Bronchial epithelial cell (primary cell): ENCODE results near the gene SERPINC1. TPM values are rescaled to one million over a fixed set of nuclear protein-coding genes. Genes with fewer than 3 reads are reported as not detected.
"Not testable (repeated sequence)": the region's sequence is repeated elsewhere in the genome, so short reads cannot be mapped to it uniquely, and the experiment has no call there.

ENCODE experiments used
- DNase-seq: peaks from one replicate; pipeline ENCODE4 v3.0.0-alpha.2; 2010; ENCODE audit warnings: low read depth
- FAIRE-seq: peaks from 2 replicates; lab custom pipeline; 2011; peaks lifted over from hg19 to GRCh38; lab: Jason Lieb, UNC
- H3K27me3 ChIP-seq: 2 replicates; pipeline ENCODE4 v1.5.1; 2011; ENCODE audit warnings: low read length; ENCODE audit not compliant: control insufficient read depth, insufficient read depth
- H3K36me3 ChIP-seq: 2 replicates; pipeline ENCODE4 v1.5.1; 2011; ENCODE audit warnings: low read length; ENCODE audit not compliant: control insufficient read depth, insufficient read depth
- H3K4me3 ChIP-seq: 2 replicates; pipeline ENCODE4 v1.5.1; 2011; ENCODE audit warnings: mild to moderate bottlenecking, low read depth, low read length, control low read depth
- total RNA-seq: library from RNA; depleted of rRNA; stranded (reverse); fragments of >200 nt; gene quantifications from 2 replicates; pipeline ENCODE4 v1.2.1, GENCODE V29; 2014
- TF ChIP-seq, protein P1 (sequence below): IDR thresholded peaks from 2 replicates; pipeline ENCODE4 v1.5.1; 2011; ENCODE audit warnings: mild to moderate bottlenecking, moderate library complexity, low read length, control low read depth, inconsistent platforms; ENCODE audit not compliant: insufficient read depth, severe bottlenecking

SERPINC1 gene
- total RNA-seq, 1 donor from 2014 or later = not detected

DNA sequence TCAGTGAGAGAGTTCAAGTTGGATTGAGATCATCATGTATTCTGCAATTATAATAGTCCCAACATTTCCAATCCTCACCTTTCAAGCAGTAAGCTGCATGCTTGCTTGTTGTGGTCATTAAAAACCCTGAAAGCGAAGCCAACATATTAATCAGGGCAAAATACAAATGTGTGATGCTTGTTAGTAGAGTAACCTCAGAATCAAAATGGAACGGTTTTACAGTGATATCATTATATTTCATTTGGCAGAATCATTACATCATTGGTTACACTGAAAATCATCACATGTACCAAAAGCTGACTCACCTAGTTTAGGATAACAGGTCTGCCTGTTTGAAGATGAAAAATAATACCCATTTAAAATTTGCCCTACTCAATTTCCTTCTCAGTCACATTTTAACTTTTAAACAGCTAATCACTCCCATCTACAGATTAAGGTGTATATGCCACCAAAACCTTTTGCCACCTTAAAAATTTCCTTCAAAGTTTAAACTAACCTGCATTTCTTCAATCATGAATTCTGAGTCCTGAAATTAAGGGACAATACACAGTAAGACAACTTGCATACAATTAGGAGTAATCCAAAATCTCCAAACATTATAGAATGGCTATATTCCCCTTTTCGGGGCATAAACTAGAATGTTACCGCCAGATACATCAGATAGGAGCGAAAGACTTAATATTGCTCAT, 52.8 kb downstream of the SERPINC1 start:
- H3K36me3 ChIP-seq = peaks cover 16% of the 10 kb centered on the region
- TF ChIP-seq, protein P1, sequence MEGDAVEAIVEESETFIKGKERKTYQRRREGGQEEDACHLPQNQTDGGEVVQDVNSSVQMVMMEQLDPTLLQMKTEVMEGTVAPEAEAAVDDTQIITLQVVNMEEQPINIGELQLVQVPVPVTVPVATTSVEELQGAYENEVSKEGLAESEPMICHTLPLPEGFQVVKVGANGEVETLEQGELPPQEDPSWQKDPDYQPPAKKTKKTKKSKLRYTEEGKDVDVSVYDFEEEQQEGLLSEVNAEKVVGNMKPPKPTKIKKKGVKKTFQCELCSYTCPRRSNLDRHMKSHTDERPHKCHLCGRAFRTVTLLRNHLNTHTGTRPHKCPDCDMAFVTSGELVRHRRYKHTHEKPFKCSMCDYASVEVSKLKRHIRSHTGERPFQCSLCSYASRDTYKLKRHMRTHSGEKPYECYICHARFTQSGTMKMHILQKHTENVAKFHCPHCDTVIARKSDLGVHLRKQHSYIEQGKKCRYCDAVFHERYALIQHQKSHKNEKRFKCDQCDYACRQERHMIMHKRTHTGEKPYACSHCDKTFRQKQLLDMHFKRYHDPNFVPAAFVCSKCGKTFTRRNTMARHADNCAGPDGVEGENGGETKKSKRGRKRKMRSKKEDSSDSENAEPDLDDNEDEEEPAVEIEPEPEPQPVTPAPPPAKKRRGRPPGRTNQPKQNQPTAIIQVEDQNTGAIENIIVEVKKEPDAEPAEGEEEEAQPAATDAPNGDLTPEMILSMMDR = no peak
- H3K27me3 ChIP-seq = no peaks in the 10 kb centered on the region
- DNase-seq = no peak
- FAIRE-seq = no peak
- no peak overlapping the region for H3K4me3 ChIP-seq

DNA sequence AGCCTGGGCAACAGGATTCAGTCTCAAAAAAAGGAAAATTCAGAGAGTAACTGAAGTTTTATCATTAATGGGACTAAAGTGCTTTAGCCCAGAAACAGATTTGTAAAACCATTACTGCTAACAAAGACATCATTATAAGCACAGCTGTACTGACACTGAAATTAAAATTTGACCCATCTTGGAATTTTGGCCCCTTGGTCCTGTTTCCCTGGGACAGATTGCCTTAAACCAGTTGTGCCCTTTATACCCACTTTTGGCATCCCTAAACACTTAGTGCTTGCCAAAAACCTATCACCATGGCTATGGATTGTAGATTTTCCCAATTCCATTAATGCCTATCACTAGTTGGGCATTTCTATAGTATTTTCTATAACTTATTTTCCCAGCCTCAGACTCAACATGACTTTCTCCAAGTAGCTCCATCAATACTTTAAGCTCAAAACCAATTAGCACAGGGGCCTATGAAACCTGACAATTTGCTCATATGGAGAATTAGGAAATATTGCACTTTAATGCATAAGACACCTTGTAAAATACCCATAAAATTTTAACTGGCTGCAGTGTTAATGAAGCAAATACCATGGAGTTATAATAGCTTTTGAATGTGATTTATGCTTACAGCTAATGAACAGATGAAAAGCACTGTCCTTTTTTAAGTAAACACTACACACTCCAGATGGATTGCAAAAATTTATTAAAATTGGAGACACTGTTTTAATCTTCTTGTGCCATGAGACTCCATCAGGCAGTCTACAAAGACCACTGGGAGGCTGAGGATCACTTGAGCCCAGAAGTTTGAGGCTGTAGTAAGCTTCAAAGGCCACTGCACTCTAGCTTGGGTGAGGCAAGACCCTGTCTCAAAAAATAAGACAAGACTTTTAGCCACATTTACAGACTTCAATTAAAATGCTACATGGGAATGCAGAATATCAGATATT, 53.6 kb downstream of the SERPINC1 start:
- DNase-seq (no peak), FAIRE-seq (no peak)
- Histone ChIP-seq H3K4me3 (no peak overlapping the region), H3K36me3 (peaks cover 16% of the 10 kb centered on the region), H3K27me3 (no peaks in the 10 kb centered on the region)
- TF ChIP-seq, protein P1 = no peak

DNA sequence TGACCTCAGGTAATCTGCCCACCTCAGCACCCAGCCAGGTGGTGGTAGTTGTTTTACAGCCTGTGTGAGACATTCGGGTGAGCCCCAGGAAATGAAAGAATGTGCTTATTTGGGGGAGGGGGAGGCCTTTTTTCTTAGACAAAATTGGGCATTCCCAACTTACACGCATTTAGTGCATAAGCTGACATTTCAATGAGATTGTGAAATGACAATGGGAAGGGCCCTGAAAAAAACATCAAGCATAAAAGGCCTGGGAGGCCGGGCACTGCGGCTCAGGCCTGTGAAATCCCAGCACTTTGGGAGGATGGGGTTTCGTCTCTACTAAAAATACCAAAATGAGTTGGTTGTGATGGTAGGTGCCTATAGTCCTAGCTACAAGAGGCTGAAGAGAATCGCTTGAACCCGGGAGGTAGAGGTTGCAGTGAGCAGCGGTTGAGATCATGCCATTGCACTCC, 54.3 kb downstream of the SERPINC1 start:
- Histone ChIP-seq H3K36me3 (peaks cover 16% of the 10 kb centered on the region), H3K4me3 (no peak overlapping the region), H3K27me3 (no peaks in the 10 kb centered on the region)
- DNase-seq = no peak
- no peak for FAIRE-seq
- TF ChIP-seq, protein P1 = no peak

DNA sequence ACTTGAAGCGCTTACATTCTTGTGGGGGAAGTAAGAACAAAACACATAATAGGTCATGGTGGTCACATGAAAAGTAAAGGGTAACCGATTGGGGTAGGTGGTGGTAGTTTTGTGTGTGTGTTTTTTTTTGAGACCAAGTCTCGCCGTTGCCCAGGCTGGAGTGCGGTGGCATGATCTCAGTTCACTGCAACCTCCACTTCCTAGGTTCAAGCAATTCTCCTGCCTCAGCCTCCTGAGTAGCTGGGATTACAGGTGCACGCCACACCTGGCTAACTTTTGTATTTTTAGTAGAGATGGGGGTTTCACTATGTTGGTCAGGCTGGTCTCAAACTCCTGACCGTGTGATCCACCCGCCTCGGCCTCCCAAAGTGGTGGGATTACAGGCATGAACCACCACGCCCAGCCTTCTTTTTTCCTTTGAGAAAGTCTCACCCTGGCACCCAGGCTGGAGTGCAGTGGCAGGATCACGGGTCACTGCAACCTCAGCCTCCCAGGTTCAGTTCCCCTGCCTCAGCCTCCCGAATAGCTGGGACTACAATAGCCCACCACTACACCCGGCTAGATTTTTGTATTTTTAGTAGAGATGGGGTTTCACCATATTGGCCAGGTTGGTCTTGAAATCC, 54.9 kb downstream of the SERPINC1 start:
- DNase-seq, FAIRE-seq, H3K4me3 ChIP-seq, H3K27me3 ChIP-seq: not testable (repeated sequence)
- peaks cover 14% of the 10 kb centered on the region for H3K36me3 ChIP-seq

DNA sequence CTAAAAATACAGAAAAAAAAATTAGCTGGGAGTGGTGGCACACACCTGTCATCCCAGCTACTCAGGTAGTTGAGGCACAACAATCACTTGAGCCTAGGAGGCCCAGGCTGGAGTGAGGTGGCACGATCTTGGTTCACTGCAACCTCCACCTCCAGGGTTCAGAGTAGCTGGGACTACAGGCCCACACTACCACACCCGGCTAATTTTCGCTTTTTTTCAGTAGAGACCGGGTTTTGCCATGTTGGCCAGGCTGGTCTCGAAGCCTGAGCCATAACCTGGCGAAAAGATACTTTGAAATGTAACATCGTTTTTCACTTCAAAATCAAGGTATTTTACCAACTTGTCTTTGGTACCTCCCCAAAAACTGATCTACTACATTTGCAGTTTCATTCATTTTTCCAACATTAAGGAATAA, 55.4 kb downstream of the SERPINC1 start:
- Histone ChIP-seq H3K27me3 (no peaks in the 10 kb centered on the region), H3K36me3 (peaks cover 14% of the 10 kb centered on the region), H3K4me3 (no peak overlapping the region)
- FAIRE-seq (no peak), DNase-seq (no peak)
- TF ChIP-seq, protein P1 = no peak

DNA sequence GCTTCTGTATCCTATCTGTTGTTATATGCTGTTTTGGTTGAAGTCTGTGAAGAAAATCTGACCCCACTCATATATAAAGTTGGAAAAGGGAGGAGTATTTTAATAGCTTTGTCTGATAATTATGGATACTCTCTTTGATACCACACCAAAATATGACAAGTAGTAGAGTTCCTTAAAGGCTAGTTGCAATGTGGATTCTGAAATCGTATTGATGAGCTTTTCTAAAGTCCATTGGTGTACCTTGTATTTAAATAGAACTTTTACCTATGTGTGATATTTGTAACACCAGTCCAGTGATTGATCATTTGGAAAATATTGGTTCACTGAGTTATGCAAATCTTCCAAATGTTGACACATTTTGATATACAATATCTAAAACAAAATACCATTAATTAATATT, 57.1 kb downstream of the SERPINC1 start:
- TF ChIP-seq, protein P1 = no peak
- FAIRE-seq = no peak
- Histone ChIP-seq H3K36me3 (peaks cover 9% of the 10 kb centered on the region), H3K4me3 (no peak overlapping the region), H3K27me3 (no peaks in the 10 kb centered on the region)
- DNase-seq = no peak

DNA sequence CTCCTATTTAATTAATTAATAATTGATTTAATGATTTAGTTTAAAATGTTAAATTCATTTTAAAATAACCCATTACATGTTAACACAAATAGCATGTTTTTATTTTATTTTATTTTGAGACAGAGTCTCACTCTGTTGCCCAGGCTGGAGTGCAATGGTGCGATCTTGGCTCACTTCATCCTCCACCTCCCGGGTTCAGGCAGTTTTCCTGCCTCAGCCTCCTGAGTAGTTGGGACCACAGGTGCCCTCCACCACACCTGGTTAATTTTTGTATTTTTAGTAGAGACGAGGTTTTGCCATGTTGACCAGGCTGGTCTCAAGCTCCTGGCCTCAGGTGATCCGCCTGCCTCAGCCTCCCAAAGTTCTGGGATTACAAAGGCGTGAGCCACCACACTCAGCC, 57.6 kb downstream of the SERPINC1 start:
- not testable (repeated sequence) for H3K27me3 ChIP-seq, H3K4me3 ChIP-seq, DNase-seq, H3K36me3 ChIP-seq, FAIRE-seq
